Hippocampal formation (tissue), 2 donors: Measurements from ENCODE around the gene ULBP1.
"Not testable (repeated sequence)": the region's sequence is repeated elsewhere in the genome, so short reads cannot be mapped to it uniquely, and the experiment has no call there.

Experiments used
- DNase-seq, 2 donors: peaks; one replicate each; lab custom pipeline; 2025; lab: John Stamatoyannopoulos, UW

ULBP1 gene

GRCh38 chr6:150005761-150006651, 42.3 kb downstream of the ULBP1 start:
- DNase-seq, result no peak

- no peak for DNase-seq
These were observed 43.3 kb downstream of the ULBP1 start for GRCh38 chr6:150006961-150007464.

DNA sequence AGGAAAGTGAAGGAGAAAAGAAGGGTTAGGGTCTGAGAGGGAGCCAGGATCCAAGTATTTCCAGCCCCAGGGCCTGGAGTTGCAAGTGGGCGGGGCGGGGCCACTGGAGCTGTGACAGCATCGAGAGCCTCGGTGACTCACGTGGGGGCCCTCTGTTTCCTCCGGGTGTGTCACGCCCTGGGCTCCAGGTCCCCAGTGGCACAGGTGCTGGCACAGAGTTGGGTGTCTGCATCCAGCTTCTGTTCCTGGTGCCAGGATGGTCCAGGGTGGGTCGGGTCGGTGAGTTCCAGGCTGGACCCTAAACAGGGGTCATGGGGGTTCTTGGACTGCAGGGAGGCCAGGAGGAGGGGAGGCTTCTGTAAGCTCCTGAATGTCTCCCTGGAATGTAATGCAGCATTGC, 44.8 kb downstream of the ULBP1 start:
- DNase-seq, result no peak

DNA sequence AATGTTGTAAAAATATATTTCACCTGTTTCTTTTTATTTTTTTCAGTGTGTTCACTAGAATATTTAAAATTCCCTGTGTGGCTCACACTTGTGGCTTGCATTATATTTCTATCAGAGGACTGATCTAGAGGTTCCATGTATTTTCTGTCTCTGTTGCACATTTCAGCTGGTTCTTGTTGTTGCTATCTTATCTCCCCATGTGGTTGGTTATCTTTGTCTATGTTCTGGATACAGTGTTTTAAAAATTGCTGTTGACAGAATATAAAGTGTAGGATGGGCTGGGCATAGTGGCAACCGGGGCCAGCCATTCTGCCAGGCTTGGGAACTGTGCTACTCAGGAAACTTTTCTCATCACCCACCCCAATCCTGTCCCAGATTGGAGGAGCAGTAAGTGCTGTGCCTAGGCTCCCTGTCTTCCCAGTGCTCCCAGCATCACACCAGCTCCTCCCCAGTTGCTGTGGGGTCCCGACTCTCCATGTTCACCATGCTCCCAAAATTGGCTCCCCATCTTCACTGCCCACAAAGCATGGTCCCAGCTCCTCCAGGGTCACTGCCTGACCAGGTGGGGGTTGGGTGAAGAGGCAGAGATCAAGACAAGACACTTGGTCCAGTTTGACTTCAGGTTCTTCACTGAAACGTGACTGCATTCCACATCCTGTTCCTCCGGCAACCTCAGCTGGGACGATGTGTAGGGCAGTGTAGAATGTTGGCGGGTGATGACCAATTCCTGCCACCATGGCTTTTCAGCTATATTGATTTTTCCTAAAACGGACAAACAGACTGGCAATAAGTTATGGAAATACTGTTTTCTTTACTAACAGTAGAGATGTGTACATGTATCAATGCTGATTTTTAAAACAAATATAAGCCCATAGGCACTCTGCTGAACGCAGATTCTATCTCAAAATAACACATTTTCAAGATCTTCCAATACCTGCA, 49.4 kb downstream of the ULBP1 start:
- not testable (repeated sequence) for DNase-seq

DNA sequence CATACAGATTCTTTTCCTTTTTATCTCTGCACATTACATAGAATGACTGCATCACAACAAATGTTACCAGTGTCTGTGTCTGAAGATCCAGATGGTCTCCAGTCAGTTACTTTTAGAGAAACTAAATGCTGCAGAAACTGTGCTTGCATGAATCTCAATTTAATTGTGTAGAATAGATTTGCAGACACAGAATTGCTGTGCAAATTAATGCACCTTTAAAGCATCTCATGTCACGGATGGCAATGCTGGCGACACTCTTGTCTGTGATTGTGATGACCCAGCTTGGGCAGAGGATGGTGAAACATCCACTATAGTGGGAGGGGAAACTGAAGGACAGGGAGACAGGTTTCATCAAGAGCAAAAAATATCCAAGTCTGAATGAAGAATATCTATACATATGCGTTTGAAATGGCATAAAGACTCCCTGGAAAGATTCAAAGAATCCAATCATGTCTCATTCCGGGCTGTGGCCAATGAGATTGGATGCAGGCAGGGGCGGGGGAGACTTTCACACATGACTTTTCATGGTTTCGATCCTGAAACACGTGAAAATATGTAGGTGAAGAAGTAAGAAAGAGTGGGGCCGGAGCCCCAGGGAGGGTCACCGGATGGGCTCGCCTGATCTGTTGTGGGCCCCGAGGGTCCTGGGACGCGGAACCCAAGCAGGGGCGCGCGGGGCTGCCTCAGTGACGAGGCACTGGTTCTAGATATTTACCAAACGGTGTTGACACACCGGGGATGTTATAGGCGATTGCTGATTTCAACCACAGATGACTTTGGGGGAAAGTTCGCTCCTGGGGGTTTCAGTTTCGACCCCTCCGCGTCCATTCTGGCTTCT, 50.3 kb downstream of the ULBP1 start:
- DNase-seq, result not testable (repeated sequence)

DNA sequence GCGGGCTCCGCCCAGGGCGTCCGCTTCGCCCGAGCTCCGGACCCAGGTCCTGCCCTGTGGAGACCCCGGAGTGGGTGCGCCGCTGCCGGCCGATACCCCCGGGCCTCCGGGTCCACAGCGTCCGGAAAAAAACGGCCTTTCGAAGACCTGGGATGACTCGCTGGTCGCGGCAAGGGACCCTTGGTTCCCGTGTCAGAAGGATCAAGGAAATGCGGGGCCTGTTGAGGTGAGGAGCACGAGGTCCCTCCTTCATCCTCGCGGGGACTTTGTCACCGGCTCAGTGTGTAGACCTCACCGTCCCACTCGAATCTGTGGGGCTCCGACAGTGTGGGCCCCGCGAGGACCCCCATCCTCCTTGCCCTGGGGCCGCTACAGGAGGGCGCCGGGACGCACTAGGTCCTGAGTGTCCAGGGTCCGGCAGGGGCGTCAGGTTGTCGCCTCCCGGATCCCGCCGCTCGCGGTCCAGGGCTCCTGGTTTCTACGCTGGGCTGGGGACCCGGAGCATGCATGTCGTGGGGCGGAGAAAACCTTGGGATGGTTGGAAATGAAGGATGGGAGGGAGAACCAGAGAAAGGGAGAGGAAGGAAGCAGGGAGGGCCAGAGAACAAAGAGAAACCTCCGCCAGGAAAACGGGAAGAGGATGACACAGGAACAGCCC, 51.0 kb downstream of the ULBP1 start:
- not testable (repeated sequence) for DNase-seq

GRCh38 chr6:150015281-150016001, 51.7 kb downstream of the ULBP1 start:
- DNase-seq, result not testable (repeated sequence)

DNA sequence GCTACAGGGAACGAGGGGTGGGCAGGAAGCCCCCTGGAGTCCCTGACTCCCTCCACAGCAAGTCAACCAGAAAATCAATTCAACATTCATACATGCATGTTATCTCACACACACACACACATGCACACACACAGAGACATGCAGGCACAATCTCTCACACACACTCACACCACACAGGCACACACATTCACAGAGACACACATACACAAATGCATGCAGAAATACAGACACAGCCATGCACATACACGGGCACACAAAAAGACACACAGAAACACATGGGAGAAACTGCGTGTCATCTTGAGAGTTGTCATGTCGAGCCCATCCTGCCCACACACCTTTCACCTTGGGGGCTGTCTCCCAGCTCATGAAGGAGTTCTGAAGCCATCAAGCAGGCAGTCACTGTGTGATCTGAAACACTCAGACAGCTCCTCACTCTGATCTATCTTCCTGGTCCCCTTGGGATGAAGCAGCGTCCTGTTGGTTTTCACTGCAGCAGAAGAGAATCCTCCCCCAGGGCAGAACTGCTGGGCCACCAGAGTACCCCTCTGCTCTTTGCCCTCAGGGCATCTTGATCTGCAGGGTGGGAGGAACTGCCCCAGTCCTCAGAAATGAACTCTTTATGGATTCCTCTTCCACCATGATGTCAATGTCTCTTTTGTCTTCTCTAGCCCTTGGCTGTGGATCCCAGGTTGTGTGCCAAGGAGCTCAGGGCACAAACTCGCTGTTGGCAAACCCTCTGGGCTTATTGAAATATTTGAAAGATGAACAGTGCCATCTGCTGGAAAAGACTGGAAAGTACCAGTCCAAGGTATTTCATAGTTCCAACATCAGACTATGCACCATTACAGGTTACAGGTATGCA, 52.8 kb downstream of the ULBP1 start:
- peak; percentile 70 to 73 for DNase-seq

- not testable (repeated sequence) for DNase-seq
These were observed 53.4 kb downstream of the ULBP1 start for GRCh38 chr6:150017186-150017521.

- DNase-seq, result no peak
These were observed 55.3 kb downstream of the ULBP1 start for GRCh38 chr6:150018846-150019580.

GRCh38 chr6:150021870-150022269, 58.1 kb downstream of the ULBP1 start:
- not testable (repeated sequence) for DNase-seq
